NCI-H146 treated with DMSO at 0.1 percent for 48 hours (cell line): ENCODE measurements around the gene ACAP3.

ENCODE experiments used
- DNase-seq: peaks from one replicate; lab custom pipeline; 2025; ENCODE audit not compliant: unreplicated experiment; lab: John Stamatoyannopoulos, UW

ACAP3 gene

GRCh38 chr1:1286313-1287261 lies 21.1 kb downstream of the ACAP3 start:
- DNase-seq, result no peak

- no peak for DNase-seq
These were observed 22.0 kb downstream of the ACAP3 start for GRCh38 chr1:1285611-1286311.

GRCh38 chr1:1285102-1285571 lies 22.6 kb downstream of the ACAP3 start:
- no peak for DNase-seq

- no peak for DNase-seq
These were observed 23.3 kb downstream of the ACAP3 start for GRCh38 chr1:1284221-1285101.

GRCh38 chr1:1283821-1284220 lies 23.9 kb downstream of the ACAP3 start:
- DNase-seq, result no peak

- DNase-seq, result no peak
These were observed 24.7 kb downstream of the ACAP3 start for GRCh38 chr1:1282998-1283397.

- DNase-seq, result no peak
These were observed 26.0 kb downstream of the ACAP3 start for GRCh38 chr1:1281533-1282321.

GRCh38 chr1:1280782-1281481 lies 26.8 kb downstream of the ACAP3 start:
- DNase-seq, result no peak

- no peak for DNase-seq
These were observed 28.7 kb downstream of the ACAP3 start for GRCh38 chr1:1279028-1279427.

GRCh38 chr1:1278620-1279019 lies 29.1 kb downstream of the ACAP3 start:
- DNase-seq, result no peak

GRCh38 chr1:1275836-1276235 lies 31.9 kb downstream of the ACAP3 start:
- no peak for DNase-seq

GRCh38 chr1:1274931-1275431 lies 32.7 kb downstream of the ACAP3 start:
- DNase-seq, result no peak

GRCh38 chr1:1274299-1274930 lies 33.3 kb downstream of the ACAP3 start:
- DNase-seq, result no peak

- DNase-seq, result peak; percentile 25
These were observed 34.0 kb downstream of the ACAP3 start, which contains the start of gene UBE2J2 for GRCh38 chr1:1273512-1274298. Gene UBE2J2 (minus strand): TSS chr1:1273854. CDS start chr1:1267992, 5,862 bp downstream.

- DNase-seq, result no peak
These were observed 34.6 kb downstream of the ACAP3 start for GRCh38 chr1:1273209-1273511.

- peak; percentile 22 for DNase-seq
These were observed 35.2 kb downstream of the ACAP3 start for GRCh38 chr1:1272341-1273208.

- no peak for DNase-seq
These were observed 36.9 kb downstream of the ACAP3 start for GRCh38 chr1:1270813-1271212.
